Left hindlimb (tissue), 1 donor: ENCODE results near the gene RPL19.

Experiments
- DNase-seq: peaks from one replicate; pipeline ENCODE4 v3.0.0-alpha.2; 2018

RPL19 gene

DNA sequence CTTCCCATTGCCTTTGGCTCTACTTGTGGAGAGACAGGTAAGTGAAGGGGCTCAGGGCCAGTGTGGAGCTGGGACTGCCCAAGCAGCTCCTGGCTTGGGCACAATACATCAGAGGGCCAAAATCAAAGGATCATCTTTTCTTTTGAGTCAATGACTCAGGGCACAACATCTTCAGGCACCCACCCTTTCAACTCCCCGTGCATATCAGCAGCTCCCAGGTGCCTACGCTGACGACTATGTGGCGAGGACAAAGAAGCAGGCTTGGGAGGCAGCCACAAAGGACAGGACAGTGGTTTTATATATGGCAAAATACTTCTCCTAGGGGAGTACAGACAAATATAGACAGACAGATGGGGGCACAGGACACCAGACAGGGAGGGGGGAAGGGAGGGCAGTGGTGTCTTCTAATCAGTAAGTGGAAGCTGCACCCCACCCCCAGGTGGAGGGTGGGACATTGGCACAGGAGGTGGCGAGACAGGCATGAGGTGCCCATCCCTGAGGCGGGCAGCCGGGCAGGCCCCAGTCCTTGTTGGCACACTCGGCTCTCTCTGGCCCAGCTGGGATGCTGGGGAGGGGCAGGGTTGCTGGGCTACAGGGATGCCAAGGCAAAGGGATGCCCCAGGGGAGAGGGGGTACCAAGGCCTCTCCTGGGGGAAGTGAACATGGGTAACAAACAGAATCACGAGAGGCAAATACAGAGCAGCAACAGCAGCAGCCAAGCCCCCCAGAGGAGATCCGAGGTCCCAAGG is 26.4 kb upstream of the RPL19 start:
- DNase-seq: peak; percentile 29

DNA sequence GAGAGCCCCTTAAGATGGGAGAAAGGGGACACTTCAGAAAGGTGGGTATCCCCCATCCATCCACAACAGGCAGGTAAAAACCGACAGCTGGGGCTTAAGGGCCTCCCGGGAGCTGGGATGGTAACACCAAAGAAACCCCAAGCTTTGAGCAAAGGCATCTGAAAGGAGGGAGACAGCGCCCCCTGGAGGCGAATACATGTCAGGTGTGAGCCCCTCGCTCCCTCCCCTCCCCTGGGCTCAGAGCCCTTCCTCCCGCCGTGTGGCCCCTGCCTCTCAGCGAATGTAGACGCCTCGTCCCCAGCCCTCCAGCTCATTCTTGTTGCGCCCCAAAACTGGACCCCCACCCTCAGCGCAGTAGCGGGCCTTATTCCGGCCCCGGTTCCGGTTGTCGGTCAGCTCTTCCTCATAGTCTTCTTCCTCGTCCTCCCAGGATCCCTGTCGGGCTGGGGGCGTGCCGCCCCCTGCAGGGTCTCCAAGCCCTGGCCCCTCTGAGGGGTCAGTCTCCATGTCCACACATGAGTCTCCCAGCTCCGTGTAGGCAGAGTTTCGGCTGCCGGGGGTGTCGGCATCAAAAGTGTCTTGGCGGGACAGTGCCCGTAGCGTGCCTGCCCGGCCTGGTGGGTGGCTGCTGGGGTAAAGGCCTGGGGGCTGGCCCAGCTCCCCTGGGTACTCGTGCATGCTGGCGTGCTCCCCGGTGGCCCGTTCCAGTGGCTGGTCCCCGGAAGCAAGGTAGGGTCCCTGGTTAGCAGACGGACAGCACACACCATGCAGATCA is 25.0 kb upstream of the RPL19 start:
- DNase-seq: peak; percentile 53

DNA sequence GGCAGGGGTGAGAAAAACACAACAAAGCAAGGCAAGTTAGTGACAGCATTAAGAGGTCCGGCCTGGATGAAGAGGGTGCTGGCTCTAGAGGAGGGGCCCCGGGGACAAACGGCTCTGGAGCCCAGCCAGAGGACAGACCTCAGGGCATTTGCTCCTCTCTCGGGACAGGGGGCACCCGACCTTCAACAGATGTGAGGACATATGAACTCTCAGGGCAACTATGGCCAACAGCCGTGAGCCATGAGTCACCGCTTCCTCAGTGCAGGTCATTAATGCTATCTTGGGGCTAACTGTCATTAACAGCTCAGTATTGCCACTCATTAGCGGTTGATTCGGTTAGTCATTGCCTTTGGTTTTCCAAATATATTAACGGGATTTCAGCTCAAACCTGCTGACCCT is 24.4 kb upstream of the RPL19 start:
- no peak for DNase-seq

DNA sequence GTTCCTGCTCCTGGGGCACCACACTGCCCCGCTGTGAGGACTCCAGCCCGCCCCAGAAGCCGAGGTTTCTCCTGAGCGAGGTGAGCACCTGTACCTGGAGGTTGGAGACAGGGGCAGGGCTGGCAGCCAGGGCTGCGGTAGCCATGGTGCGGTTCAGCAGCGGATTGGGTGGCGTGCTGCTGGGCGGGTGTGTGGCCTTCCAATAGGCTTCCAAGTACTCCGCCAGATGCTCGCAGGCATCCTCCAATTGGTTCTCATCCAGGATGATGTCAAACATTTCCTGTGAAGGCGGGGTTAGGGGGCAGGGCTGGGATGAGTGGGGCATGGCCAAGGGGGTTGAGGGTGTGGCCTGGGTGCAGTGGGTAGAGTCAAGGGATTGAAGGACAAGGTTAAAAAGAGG is 22.8 kb upstream of the RPL19 start:
- DNase-seq: no peak

DNA sequence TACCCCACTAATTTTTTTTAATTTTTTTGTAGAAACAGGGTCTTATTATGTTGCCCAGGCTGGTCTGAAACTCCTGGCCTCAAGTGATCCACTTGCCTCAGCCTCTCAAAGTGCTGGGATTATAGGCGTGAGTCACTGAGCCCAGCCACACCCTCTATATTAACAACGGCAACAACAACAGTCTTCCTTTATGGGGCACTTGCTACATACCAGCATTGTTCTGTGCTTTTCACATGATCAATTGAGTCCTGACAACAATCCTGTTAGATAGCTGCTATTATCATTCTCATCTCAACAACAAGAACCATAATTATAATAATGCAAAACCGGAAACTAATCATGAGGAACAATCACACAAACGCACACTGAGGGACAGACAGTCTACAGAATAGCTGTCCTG is 21.5 kb upstream of the RPL19 start:
- no peak for DNase-seq

DNA sequence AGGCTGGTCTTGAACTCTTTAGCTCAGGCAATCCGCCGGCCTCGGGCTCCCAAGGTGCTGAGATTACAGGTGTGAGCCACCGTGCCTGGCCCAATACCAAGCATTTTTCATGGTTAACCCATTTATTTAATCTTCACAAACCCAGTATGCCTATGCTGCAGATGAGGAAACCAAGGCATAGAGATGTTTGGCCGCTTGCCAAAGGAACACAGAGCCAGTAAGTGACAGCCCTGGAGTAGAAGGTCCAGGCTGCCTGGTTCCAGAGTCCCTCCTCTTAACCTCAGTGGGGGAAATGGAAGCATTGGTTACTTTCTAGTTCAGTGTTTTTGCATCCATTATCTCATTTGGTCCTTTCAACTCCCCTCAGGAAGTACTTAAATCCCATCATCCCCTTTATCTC is 18.8 kb upstream of the RPL19 start:
- no peak for DNase-seq

DNA sequence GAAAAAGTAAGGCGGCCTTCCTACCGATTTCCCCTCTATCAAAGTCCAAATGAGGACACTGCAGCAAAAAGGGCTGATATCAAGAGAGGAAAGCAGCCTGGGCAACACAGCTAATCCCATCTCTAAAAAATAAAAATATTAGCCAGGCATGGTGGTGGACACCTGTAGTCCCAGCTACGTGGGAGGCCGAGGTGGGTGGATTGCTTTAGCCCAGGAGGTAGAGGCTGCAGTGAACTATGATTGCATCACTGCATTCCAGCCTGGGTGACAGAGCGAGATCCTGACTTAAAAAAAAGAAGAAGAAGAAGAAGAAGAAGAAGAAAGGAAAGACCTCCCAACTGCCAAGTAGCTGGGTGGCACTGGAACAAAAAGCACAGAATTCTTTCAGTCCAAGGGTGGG is 17.0 kb upstream of the RPL19 start:
- no peak for DNase-seq

DNA sequence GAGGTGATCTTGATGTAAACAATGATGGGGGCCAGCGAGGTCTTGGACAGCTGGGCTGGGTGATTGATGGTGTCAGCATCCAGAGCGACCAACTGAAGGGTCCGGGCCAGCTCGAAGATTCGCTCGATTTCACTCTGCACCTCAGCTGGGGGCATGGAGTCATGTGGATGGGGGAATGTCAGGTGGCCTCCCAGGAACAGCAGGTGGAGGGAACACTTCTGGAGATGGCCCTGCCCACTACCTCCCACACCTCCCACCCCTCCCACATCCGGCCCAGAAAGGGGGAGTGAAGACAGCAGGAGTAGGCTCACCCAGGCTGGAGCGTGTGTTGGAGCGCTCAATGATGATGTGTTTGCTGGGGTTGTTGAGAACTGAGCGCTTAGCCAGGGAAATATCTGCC is 16.4 kb upstream of the RPL19 start:
- no peak for DNase-seq

DNA sequence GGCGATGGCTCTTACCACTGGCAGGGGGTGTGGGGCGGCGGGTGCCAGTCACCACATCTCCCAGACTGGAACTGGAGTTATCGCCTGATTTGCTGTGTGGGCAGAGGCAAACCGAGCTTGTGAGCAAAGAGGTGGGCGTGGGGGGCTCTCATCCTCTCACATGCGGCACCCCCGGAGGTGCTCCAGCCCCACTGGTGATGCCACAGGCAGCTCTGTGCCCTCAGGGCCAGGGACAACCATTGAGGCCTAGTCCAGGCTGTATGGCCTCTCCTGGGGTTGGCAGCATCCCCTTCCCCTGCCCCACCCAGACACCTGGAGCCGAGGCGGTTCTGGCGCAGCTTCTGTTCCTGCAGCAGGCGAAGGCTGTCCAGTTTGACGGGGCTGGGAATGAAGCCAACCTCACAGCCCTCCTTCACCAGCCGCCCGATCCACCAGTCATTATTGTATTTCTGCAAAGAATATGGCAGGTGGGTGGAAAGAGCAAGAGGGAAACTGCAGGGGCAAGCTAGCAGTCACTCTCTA is 13.5 kb upstream of the RPL19 start:
- no peak for DNase-seq

DNA sequence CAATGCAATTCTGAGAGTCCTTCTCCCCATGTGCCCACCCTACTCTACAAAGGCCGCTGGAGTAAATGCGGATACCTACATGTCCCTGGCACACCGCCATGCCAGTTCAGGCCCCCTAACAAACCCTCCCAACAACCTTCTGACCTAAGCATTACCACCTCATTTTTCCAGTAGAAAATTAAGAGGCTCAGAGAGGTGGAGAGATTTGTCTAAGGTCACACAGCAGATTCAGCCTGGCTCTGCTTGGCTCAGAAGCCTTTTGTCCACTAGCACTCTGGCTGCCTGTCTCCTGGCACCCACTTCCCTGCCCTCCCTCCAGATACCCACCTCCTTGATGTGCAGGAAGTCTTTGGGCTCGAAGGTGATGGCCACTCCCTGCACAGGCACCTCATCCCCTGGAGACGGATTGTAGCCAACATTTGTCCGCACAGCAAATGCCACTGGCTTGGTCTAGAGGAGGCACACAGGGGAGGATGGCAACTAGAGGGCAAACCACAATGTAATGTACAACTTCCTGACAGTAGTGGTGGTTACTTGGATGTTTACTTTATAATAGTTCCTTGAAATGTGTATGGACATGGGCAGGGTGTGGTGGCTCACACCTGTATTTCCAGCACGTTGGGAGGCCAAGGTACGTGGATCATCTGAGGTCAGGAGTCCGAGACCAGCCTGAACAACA is 12.8 kb upstream of the RPL19 start:
- DNase-seq: no peak

DNA sequence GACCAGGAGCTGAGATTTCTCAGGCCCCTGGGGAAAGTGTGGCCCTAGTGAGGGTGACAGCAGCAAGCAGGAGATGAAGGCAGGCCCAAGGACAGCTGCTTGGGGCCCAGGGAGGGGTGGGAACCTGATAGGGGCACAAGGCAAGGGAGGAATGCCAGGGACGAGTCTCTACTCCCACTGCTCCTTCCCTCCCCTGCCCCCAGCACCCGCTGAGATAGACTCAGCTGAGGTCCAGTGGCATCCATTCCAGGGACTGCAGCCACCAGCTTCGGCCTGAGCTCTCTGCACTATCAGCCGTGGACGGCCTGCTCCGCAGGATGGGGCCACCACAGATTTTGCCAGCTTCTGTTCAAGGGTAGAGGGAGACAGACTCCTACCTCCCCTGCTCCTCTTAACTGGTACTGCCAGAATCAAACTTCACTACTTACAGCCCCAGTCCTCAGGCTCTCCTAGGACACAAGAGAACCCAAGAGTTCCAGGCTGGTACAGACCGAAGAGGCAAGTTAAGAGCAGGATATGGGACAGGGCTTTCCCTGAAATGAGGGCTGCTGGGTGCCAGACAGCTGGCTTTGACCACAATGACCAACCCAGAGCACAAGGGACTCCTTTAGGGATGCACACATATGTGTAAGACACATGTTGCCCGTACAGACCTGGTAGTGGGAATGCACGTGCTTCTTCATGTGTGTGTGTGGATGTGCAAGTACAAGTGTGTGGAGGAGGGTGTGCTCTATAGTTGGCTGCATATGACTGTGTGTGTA is 8.2 kb upstream of the RPL19 start:
- no peak for DNase-seq

DNA sequence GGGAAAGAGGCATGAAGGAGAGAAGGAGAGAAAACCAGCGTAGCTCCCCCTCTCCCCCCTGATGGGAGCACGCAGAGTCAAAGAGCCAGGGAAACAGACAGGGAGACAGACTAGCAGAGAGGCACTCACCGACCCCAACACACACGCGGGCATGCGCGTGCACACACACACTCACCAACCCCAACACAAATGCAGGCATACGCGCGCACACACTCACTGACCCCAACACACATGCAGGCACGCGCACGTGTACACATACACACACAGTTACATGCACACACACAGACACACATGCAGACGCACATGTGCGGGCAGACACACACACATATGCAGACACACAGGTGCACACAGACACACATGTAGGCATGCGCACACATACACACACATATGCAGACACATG is 7.2 kb upstream of the RPL19 start:
- no peak for DNase-seq

DNA sequence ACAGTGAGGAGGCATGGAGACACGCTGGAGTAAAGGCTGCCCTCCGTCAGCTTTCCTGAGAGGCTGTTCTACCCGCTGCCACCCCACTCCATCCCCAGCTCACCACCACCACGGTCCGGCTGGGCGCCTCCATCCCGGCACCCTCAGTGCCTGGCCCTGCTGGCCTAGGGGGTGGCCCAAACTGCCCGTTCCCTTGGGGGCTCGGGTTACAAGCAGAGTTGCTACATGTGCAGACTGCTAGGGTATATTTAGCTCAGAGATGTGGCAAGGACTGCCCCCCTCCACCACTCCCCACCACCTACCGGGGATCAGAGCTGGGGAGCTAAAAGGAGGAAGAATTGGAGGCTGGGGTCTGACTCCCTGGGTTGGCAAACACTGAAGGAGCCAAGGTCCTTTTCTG is 6.7 kb upstream of the RPL19 start:
- DNase-seq: no peak

DNA sequence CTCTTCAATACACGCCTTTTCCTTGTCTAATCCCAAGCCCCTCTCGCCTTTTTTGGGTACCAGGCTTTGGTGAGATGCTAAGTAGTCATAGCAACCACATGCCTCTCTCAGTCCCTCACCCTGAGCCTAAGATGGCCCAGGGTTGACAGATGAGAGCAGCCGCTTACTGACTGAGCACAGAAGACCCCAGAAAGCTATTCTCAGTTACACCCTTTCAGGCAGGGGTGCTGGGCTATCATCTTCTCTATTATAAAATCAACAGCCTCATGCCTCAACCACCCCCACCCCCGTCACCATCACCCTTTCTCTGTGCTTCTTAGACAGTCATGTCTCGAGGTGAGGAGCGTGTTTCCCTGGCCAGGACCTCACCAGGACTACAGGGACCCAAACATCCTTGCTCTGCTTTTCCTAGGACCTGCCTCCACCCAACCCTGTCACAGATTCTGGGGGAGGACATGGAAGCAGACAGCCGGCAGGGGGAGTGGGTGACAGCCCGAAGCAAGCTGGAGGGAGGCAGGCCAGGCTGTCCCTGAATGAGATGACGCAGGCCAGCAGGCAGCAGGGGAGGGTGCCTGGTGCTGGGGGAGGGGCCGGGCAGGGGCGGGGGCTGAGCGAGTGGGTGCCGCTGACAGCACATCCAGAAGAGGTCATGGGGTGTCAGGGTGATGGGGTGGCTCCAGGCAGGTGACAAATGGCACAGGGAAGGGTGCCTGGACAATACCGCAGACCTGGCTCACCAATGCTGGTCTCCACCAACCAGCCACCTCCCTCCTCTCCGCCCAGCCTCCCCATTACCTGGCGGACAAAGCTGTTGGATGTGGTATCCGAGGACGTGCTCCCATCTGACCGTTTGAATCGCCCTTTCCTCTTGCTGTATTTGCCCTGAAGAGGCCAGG is 5.7 kb upstream of the RPL19 start:
- DNase-seq: peak; percentile 75

DNA sequence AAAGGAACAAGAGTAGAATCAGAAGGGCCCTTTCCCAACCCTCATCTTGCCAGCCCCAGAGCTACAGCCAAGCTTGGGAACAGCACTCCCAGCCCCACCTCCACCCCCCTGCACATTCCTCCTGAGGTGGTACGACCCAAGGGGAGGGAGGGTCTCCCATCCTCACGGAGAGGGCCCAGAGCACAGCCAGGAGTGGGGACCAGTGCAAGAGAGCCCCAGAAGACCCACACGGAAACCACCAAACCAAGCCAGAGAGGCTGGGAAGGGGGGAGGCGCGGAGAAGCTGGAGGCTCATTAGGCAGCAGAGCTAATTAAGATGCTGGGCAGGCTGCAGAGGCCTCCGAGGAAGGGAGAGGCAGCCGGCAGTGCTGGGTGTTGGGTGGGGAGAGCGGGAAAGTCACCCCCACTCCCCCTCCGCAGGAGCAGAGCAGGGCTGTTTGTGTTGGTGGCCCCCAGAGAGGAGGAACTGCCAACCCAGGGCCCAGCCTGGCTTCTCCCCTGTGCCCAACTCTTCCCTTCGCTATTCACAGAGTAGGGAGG is 5.0 kb upstream of the RPL19 start:
- no peak for DNase-seq

DNA sequence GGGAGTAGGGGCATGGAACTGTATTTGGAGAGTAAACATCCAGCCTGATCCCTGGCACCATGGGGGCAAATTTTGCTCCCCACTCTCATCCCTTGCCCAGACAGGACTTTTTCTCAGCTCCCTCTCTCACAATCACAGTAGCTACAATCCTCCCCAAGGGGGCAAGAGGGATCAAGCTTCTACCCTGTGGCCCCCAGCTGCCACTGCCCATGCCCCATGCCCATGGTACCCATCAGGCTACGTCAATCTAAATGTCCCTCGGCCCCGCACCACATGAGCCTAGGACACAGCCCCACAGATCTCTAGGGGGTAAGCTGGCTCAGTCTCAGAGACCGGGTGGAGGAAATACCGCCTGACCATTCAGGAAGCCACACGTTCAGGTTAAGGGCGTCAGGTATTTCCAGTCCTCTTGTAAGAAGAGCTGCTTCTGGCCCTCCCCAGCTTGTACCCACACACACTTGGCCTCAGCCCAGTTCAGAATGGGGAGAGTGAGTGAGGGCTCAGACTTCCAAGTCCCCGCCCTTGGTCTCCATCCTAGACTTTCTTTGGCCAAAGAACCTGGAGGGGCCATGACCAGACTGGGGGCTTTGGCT is 4.4 kb upstream of the RPL19 start:
- peak; percentile 72 for DNase-seq

DNA sequence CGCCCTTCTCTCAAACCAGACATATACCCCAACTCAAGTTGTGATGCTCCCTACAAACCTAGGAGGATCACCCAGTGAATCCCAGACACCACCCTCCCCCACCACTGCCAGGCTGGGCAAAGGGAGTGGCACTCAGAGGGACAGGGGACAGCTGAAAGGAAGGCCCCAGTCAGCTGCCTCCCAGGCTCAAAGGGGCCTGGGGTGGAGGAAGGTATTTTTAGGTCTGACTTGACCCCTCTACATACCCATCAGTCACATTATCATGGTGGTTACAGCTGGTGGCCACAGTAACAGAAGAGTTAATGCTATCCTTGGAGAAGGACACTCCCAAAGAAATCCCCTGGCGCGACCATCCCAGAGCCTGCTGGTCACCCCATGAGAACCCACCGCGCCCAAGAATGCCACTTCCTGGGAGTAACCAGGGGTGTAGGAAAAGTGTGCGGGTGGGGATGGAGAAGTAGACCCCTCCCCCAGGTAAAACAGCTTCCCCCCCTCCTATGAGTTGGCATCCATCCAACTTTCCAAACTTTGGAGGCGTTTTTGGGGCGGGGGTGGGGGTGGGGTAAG is 3.8 kb upstream of the RPL19 start:
- no peak for DNase-seq

DNA sequence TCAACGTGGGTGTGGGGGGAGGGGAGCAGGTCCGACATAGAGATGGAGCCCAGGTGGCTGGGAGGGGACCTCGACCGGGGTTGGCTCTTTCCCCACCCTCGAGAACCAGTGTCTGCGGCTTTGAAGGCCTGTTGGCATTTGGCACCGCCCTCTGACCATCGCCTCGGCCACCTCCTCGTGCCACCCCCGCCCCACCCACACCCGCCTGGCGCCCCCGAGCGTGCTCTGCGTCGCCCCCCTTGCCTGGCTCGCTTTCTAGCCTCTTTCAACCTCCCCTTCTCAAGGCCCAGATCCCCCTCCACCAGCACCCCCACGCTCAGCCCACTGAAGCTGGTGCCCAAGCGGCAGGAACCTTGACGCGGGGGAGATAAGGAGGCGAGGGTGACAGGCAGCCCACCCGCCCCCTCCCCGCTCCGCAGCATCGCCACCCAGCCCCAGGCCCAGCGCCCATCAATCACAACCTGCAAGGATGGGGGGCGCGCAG is 3.2 kb upstream of the RPL19 start:
- DNase-seq: peak; percentile 77

DNA sequence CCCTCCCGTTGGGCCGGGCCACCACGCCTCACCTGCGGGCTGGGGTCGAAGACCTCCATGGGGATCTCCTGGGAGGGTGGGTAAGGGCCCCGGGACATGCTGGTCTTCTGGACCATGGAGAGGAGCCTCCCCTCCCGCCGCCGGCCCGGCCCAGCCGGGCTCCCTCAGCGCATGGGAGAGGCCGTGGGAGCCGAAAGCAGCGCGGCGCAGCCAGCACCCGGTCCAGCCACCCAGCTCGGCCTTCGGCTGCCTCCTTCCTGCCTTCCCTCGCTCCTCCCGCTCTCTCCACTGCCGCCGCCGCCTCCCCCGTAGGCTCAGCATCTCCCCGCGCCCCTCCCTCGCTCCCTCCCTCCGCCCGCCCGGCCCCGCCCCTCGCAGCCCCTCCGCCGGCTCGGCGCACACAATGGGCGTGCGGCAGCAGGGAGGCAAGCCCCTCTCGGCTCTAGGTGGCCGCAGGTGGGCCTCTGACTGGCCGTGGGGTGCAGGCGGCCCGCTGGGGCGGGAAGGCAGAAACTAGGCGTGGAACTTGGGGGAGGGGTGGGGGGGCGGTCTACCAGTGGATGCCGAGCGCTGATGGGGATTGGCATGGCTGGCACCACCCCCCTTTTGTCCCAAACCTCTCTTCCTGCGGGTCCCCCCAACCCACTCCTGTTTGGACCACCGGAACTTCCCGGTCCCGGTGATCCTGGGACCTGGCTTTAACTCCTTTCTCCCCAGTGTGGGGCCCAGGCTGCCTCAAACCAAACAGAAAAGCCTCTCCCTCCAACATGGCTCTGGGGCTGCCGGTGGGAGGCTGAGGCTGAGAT is 2.5 kb upstream of the RPL19 start, which contains the start of gene CACNB1:
Gene CACNB1 (minus strand): TSS at position 290 of the 806 bp plus-strand sequence. CDS start 174 bp downstream, at position 116.
- peak; percentile 90 for DNase-seq

DNA sequence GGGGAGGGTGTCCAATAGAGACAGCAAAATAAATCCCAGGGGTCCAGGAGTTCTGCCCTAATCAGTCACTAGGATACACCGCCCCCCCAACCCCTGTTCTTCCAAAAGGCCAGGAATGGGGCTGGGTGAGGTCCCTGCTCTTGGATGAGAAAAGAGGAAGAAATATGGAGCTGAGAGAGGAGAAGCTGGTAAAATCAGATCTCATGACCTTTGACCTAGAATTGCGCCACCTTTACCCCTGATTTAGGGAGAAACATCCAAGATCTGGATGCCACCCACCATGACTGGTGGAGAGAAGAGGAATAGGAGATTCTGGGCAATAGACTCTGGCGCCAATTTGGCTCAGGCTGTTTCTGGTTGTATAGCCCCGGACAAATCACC is 1.9 kb upstream of the RPL19 start:
- no peak for DNase-seq
